ENCODE measurements around the gene PRR7. TPM values are rescaled to one million over a fixed set of nuclear protein-coding genes. Genes with fewer than 3 reads are reported as not detected.

The PRR7 gene
- total and polyA plus RNA-seq, 2 of the 13 experiments (the other 11 are each of a cell fraction or from before 2014, with no cell fraction given) = 4.8 to 5.0 TPM

DNA sequence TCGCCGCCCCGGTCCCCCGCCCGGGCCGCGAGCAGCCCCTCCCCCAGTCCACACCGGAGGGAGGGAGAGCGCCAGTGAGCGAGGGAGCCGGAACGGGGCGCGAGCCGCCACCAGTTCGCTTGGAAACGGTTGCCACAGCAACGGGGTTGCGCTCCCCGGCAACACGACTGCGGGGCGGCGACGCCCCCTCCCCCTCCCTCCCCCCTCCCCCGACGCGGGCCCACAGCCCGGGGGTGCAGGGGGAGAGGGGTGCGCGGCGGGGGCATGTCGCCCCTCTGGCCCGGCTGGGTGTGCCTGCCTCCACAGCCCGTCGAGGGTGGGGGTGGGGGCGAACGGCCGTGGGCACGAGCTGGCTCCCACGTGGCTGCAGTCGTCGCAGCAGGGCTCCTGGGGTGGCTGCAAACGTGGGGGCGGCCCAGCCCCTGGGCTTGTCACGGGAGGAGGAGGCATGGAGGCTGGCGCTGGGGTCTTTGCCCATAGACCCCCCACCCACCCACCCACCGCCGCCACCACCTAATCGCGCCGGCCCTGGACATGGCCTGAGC is 524 bp downstream of the PRR7 start (continued):
- TF ChIP-seq, protein P1, sequence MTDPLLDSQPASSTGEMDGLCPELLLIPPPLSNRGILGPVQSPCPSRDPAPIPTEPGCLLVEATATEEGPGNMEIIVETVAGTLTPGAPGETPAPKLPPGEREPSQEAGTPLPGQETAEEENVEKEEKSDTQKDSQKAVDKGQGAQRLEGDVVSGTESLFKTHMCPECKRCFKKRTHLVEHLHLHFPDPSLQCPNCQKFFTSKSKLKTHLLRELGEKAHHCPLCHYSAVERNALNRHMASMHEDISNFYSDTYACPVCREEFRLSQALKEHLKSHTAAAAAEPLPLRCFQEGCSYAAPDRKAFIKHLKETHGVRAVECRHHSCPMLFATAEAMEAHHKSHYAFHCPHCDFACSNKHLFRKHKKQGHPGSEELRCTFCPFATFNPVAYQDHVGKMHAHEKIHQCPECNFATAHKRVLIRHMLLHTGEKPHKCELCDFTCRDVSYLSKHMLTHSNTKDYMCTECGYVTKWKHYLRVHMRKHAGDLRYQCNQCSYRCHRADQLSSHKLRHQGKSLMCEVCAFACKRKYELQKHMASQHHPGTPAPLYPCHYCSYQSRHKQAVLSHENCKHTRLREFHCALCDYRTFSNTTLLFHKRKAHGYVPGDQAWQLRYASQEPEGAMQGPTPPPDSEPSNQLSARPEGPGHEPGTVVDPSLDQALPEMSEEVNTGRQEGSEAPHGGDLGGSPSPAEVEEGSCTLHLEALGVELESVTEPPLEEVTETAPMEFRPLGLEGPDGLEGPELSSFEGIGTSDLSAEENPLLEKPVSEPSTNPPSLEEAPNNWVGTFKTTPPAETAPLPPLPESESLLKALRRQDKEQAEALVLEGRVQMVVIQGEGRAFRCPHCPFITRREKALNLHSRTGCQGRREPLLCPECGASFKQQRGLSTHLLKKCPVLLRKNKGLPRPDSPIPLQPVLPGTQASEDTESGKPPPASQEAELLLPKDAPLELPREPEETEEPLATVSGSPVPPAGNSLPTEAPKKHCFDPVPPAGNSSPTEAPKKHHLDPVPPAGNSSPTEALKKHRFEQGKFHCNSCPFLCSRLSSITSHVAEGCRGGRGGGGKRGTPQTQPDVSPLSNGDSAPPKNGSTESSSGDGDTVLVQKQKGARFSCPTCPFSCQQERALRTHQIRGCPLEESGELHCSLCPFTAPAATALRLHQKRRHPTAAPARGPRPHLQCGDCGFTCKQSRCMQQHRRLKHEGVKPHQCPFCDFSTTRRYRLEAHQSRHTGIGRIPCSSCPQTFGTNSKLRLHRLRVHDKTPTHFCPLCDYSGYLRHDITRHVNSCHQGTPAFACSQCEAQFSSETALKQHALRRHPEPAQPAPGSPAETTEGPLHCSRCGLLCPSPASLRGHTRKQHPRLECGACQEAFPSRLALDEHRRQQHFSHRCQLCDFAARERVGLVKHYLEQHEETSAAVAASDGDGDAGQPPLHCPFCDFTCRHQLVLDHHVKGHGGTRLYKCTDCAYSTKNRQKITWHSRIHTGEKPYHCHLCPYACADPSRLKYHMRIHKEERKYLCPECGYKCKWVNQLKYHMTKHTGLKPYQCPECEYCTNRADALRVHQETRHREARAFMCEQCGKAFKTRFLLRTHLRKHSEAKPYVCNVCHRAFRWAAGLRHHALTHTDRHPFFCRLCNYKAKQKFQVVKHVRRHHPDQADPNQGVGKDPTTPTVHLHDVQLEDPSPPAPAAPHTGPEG (CRISPR knock-in tag; IDR thresholded peaks at IDR 0.05) = no peak
- TF ChIP-seq ZBTB42 (CRISPR knock-in tag; IDR thresholded peaks at IDR 0.05) (no peak), ZNF317 (CRISPR knock-in tag; IDR thresholded peaks at IDR 0.05) (no peak), ZNF543 (CRISPR knock-in tag; IDR thresholded peaks at IDR 0.05) (no peak)
- TF ChIP-seq, protein P2, sequence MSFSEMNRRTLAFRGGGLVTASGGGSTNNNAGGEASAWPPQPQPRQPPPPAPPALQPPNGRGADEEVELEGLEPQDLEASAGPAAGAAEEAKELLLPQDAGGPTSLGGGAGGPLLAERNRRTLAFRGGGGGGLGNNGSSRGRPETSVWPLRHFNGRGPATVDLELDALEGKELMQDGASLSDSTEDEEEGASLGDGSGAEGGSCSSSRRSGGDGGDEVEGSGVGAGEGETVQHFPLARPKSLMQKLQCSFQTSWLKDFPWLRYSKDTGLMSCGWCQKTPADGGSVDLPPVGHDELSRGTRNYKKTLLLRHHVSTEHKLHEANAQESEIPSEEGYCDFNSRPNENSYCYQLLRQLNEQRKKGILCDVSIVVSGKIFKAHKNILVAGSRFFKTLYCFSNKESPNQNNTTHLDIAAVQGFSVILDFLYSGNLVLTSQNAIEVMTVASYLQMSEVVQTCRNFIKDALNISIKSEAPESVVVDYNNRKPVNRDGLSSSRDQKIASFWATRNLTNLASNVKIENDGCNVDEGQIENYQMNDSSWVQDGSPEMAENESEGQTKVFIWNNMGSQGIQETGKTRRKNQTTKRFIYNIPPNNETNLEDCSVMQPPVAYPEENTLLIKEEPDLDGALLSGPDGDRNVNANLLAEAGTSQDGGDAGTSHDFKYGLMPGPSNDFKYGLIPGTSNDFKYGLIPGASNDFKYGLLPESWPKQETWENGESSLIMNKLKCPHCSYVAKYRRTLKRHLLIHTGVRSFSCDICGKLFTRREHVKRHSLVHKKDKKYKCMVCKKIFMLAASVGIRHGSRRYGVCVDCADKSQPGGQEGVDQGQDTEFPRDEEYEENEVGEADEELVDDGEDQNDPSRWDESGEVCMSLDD (CRISPR knock-in tag; IDR thresholded peaks at IDR 0.05; ENCODE audit: borderline replicate concordance) = no peak

All from HepG2 (cell line).